Bronchial epithelial cell (primary cell): ENCODE results near the gene SPEG. TPM values are rescaled to one million over a fixed set of nuclear protein-coding genes. Genes with fewer than 3 reads are reported as not detected.

Experiments
- DNase-seq: peaks from one replicate; pipeline ENCODE4 v3.0.0-alpha.2; 2010; ENCODE audit warnings: low read depth
- FAIRE-seq: peaks from 2 replicates; lab custom pipeline; 2011; peaks lifted over from hg19 to GRCh38; lab: Jason Lieb, UNC
- H3K27me3 ChIP-seq: 2 replicates; pipeline ENCODE4 v1.5.1; 2011; ENCODE audit warnings: low read length; ENCODE audit not compliant: control insufficient read depth, insufficient read depth
- H3K36me3 ChIP-seq: 2 replicates; pipeline ENCODE4 v1.5.1; 2011; ENCODE audit warnings: low read length; ENCODE audit not compliant: control insufficient read depth, insufficient read depth
- H3K4me3 ChIP-seq: 2 replicates; pipeline ENCODE4 v1.5.1; 2011; ENCODE audit warnings: mild to moderate bottlenecking, low read depth, low read length, control low read depth
- CTCF ChIP-seq: IDR thresholded peaks from 2 replicates; pipeline ENCODE4 v1.5.1; 2011; ENCODE audit warnings: mild to moderate bottlenecking, moderate library complexity, low read length, control low read depth, inconsistent platforms; ENCODE audit not compliant: insufficient read depth, severe bottlenecking
- total RNA-seq: library from RNA; depleted of rRNA; stranded (reverse); fragments of >200 nt; gene quantifications from 2 replicates; pipeline ENCODE4 v1.2.1, GENCODE V29; 2014

Gene SPEG
- total RNA-seq, 1 donor from 2014 or later: 1.8 TPM

DNA sequence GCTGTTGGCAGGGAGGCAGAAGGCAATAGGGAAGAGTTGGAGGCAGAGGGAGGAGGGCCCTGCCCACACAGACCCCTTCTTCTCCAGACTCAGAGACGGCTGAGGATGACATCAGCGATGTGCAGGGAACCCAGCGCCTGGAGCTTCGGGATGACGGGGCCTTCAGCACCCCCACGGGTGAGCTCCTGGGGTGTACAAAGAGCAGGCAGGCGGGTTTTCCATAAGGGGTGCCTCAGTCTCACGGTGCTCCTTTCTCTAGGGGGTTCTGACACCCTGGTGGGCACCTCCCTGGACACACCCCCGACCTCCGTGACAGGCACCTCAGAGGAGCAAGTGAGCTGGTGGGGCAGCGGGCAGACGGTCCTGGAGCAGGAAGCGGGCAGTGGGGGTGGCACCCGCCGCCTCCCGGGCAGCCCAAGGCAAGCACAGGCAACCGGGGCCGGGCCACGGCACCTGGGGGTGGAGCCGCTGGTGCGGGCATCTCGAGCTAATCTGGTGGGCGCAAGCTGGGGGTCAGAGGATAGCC is 10.0 kb downstream of the SPEG start:
- FAIRE-seq (no peak), DNase-seq (no peak)
- Histone ChIP-seq H3K36me3 (no peaks in the 10 kb centered on the region), H3K4me3 (no peak overlapping the region), H3K27me3 (no peaks in the 10 kb centered on the region)
- no peak for TF ChIP-seq CTCF

- TF ChIP-seq CTCF: no peak
- no peak for FAIRE-seq
- Histone ChIP-seq H3K4me3 (no peak overlapping the region), H3K27me3 (no peaks in the 10 kb centered on the region), H3K36me3 (no peaks in the 10 kb centered on the region)
- DNase-seq: no peak
Observed at GRCh38 chr2:219445220-219445640, 10.6 kb downstream of the SPEG start.

- H3K27me3 ChIP-seq: no peaks in the 10 kb centered on the region
- no peak for TF ChIP-seq CTCF
- DNase-seq (no peak), FAIRE-seq (no peak)
- H3K4me3 ChIP-seq: no peak overlapping the region
- no peaks in the 10 kb centered on the region for H3K36me3 ChIP-seq
Observed at GRCh38 chr2:219446101-219446504, 11.5 kb downstream of the SPEG start.

DNA sequence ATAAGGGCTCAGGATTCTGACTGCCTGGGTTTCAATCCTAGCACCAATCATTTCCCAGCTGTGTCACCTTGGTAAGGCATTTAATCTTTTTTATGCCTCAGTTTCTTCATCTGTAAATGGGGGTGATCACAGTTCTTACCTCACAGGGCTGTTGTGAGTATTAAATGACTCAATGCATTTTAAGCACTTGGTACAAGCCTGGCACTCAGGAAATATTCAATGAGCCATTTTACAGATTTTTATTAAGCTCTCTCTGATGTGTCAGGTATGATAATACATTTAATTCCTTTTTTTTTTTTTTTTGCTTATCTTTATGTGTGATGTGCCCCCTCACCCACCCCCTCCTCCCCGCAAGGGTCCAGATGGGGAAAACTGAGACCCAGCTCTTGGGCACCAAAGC is 12.0 kb downstream of the SPEG start:
- no peak for DNase-seq
- Histone ChIP-seq H3K4me3 (no peak overlapping the region), H3K27me3 (no peaks in the 10 kb centered on the region), H3K36me3 (no peaks in the 10 kb centered on the region)
- TF ChIP-seq CTCF: no peak
- FAIRE-seq: no peak

GRCh38 chr2:219447242-219448098 is 12.8 kb downstream of the SPEG start:
- no peak for DNase-seq
- TF ChIP-seq CTCF: no peak
- Histone ChIP-seq H3K4me3 (no peak overlapping the region), H3K27me3 (no peaks in the 10 kb centered on the region), H3K36me3 (no peaks in the 10 kb centered on the region)
- no peak for FAIRE-seq
